GM12864 (cell line): ENCODE measurements around the gene DTNB.
"Not testable (repeated sequence)": the region's sequence is repeated elsewhere in the genome, so short reads cannot be mapped to it uniquely, and the experiment has no call there.

Experiments used
- DNase-seq: peaks from one replicate; pipeline ENCODE4 v3.0.0-alpha.2; 2011; ENCODE audit warnings: low read depth
- H3K4me3 ChIP-seq: 2 replicates; pipeline ENCODE4 v1.5.1; 2011; ENCODE audit warnings: mild to moderate bottlenecking, low read depth, low read length, control low read depth
- TF ChIP-seq, protein P1 (sequence below): IDR thresholded peaks from 2 replicates; pipeline ENCODE4 v1.5.1; 2011; ENCODE audit warnings: low read depth, mild to moderate bottlenecking, moderate library complexity, low read length, control low read depth, inconsistent platforms; ENCODE audit errors: missing control alignments

The DTNB gene

DNA sequence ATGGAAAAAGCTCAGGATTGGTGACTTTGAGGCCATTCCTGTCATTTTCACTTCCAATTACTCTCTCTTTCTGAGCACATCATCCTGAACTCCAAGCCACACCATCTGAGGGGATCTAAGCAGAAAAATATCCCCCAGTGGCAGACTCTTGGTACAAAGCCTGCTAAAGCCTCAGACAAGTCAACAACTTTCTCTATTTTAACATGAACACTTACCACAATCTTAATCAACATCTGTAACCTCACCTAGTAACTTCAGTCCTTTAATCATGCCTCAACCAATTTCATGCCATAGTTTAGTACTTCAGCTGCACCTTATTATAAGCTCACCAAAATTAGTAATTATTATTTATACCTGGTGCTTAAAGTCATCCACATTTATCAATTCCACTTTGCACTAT, 128.9 kb downstream of the DTNB start:
- no peak for DNase-seq
- H3K4me3 ChIP-seq = no peak overlapping the region
- TF ChIP-seq, protein P1, sequence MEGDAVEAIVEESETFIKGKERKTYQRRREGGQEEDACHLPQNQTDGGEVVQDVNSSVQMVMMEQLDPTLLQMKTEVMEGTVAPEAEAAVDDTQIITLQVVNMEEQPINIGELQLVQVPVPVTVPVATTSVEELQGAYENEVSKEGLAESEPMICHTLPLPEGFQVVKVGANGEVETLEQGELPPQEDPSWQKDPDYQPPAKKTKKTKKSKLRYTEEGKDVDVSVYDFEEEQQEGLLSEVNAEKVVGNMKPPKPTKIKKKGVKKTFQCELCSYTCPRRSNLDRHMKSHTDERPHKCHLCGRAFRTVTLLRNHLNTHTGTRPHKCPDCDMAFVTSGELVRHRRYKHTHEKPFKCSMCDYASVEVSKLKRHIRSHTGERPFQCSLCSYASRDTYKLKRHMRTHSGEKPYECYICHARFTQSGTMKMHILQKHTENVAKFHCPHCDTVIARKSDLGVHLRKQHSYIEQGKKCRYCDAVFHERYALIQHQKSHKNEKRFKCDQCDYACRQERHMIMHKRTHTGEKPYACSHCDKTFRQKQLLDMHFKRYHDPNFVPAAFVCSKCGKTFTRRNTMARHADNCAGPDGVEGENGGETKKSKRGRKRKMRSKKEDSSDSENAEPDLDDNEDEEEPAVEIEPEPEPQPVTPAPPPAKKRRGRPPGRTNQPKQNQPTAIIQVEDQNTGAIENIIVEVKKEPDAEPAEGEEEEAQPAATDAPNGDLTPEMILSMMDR = no peak

DNA sequence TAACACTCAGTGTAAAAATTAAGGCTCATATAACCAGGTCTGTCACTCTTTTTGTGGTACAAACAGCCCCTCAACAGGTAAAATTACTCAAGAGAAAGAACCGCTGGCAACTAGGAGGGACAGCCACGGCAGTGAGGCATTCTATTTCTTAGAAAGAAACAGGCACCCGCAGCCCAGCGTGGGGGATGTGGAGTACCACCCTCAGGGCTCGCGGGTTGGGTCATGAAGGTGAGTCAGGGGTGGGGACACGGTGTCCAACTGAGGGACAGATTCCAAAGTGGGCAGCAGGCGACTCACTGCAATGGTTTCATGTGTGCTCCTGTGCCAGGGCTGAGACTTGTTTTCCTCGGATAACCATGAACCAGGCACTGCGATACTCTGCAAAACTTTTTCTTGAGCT, 129.4 kb downstream of the DTNB start:
- TF ChIP-seq, protein P1 = no peak
- DNase-seq = no peak
- H3K4me3 ChIP-seq = no peak overlapping the region

GRCh38 chr2:25541378-25541777, 132.0 kb downstream of the DTNB start:
- no peak for DNase-seq
- TF ChIP-seq, protein P1 = no peak
- H3K4me3 ChIP-seq = no peak overlapping the region

DNA sequence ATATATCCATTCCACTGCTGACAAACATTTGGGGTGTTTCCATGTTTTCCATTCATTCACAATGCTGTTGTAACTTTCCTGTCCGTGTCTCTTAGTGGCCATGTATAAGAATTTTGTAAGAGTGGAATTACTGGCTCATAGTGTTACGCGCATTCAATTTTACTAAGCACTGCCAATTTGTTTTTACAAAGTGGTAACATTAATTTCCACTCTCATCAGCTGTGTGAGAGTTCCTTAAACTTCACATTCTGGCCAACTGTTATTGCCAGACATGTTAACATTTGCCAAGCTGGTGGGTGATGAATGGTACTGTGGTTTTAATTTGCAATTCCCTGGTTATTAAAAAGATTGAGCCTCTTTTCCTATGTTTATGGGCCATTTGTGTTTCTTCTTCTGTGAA, 134.2 kb downstream of the DTNB start:
- TF ChIP-seq, protein P1 = no peak
- H3K4me3 ChIP-seq = no peak overlapping the region
- no peak for DNase-seq

DNA sequence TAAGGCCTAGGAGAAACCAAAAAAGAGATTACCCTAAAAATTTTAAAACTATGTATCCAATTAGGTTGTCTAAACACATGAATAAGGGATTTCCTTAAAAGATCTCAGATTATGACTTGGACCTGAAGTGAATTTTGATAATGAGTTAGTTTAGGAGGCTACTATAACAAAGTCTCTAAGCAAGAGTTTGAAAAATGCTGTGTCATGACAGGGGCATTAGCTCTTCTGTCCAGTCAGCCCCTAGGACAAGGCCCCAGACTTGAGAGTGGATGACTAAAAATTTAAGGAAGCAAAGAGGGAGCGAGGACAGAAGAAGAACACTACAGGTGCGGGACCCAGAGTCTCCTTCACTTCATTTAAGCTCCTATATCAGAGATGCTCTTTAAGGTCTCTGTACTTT, 135.9 kb downstream of the DTNB start:
- no peak overlapping the region for H3K4me3 ChIP-seq
- TF ChIP-seq, protein P1 = no peak
- no peak for DNase-seq

DNA sequence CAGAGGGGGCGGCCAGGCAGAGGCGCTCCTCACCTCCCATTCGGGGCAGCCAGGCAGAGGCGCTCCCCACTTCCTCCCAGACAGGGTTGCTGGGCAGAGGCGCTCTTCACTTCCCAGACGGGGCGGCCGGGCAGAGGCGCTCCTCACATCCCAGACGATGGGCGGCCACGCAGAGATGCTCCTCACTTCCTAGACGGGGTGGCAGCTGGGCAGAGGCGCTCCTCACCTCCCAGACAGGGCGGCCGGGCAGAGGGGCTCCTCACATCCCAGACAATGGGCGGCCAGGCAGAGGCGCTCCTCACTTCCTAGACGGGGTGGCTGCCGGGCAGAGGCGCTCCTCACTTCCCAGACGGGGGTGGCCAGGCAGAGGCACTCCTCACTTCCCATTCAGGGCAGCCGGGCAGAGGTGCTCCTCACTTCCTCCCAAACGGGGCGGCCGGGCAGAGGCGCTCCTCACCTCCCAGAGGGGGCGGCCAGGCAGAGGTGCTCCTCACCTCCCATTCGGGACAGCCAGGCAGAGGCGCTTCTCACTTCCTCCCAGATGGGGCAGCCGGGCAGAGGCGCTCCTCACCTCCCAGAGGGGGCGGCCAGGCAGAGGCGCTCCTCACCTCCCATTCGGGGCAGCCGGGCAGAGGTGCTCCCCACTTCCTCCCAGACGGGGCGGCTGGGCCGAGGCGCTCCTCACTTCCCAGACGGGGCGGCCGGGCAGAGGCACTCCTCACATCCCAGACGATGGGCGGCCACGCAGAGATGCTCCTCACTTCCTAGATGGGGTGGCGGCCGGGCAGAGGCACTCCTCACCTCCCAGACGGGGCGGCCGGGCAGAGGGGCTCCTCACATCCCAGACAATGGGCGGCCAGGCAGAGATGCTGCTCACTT, 137.7 kb downstream of the DTNB start:
- not testable (repeated sequence) for H3K4me3 ChIP-seq, DNase-seq

DNA sequence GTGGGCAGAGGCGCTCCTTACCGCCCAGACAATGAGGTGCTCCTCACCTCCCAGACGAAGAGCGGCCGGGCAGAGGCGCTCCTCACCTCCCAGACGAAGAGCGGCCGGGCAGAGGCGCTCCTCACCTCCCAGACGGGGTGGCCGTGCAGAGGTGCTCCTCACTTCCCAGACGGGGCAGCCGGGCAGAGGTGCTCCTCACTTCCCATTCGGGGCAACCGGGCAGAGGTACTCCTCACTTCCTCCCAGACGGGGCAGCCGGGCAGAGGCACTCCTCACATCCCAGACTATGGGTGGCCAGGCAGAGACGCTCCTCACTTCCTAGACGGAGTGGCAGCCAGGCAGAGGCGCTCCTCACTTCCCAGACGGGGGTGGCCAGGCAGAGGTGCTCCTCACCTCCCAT, 138.4 kb downstream of the DTNB start:
- not testable (repeated sequence) for H3K4me3 ChIP-seq, DNase-seq

- no peak overlapping the region for H3K4me3 ChIP-seq
- TF ChIP-seq, protein P1 = no peak
- DNase-seq = no peak
Measured at GRCh38 chr2:25534455-25534854, 138.9 kb downstream of the DTNB start.

DNA sequence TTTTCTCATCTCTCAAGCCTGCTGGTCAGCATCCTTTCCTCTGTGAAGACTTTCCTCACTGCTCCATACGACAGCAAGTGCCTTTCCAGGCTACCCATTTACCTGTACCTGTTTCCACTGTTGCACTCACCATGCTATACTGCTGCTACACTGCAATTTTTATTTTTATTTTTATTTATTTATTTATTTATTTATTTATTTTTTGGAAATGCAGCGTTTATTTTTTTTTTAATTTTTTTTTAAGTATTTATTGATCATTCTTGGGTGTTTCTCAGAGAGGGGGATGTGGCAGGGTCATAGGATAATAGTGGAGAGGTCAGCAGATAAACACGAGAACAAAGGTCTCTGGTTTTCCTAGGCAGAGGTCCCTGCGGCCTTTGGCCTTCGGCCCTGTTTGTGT, 139.6 kb downstream of the DTNB start:
- H3K4me3 ChIP-seq, DNase-seq: not testable (repeated sequence)
